H9 (cell line): Measurements from ENCODE around the gene FAM163B. TPM values are rescaled to one million over a fixed set of nuclear protein-coding genes. Genes with fewer than 3 reads are reported as not detected.
"Not testable (repeated sequence)": the region's sequence is repeated elsewhere in the genome, so short reads cannot be mapped to it uniquely, and the experiment has no call there.

Experiments
- DNase-seq: peaks from one replicate; pipeline ENCODE4 v3.0.0-alpha.2; 2017
- H2AFZ ChIP-seq: one replicate; pipeline ENCODE4 v1.6.1; 2013; ENCODE audit warnings: mild to moderate bottlenecking, low read length, control low read depth, moderate library complexity
- H2AK5ac ChIP-seq: 2 replicates; pipeline ENCODE4 v1.6.1; 2013; ENCODE audit warnings: low read length, control low read depth, mixed read lengths; ENCODE audit not compliant: insufficient read length
- H2BK120ac ChIP-seq: one replicate; pipeline ENCODE4 v1.6.1; 2013; ENCODE audit warnings: low read depth, mild to moderate bottlenecking, low read length, control low read depth, inconsistent platforms; ENCODE audit not compliant: poor library complexity, severe bottlenecking
- H2BK12ac ChIP-seq: 2 replicates; pipeline ENCODE4 v1.6.1; 2013; ENCODE audit warnings: low read length, control low read depth, mixed read lengths, low read depth; ENCODE audit not compliant: insufficient read length
- H2BK15ac ChIP-seq: 2 replicates; pipeline ENCODE4 v1.6.1; 2013; ENCODE audit warnings: low read depth, low read length, control low read depth
- H2BK20ac ChIP-seq: one replicate; pipeline ENCODE4 v1.6.1; 2013; ENCODE audit warnings: low read depth, mild to moderate bottlenecking, low read length, control low read depth, inconsistent platforms; ENCODE audit not compliant: poor library complexity, severe bottlenecking
- H2BK5ac ChIP-seq: 2 replicates; pipeline ENCODE4 v1.6.1; 2013; ENCODE audit warnings: low read length, control low read depth, mixed read lengths; ENCODE audit not compliant: insufficient read length
- H3K14ac ChIP-seq: 2 replicates; pipeline ENCODE4 v1.6.1; 2013; ENCODE audit warnings: low read length, control low read depth; ENCODE audit not compliant: insufficient read depth
- H3K18ac ChIP-seq: 2 replicates; pipeline ENCODE4 v1.6.1; 2013; ENCODE audit warnings: low read depth, mild to moderate bottlenecking, mixed read lengths, low read length, control low read depth; ENCODE audit not compliant: insufficient read length
- H3K23ac ChIP-seq: 2 replicates; pipeline ENCODE4 v1.6.1; 2013; ENCODE audit warnings: low read length, control low read depth, mixed read lengths, low read depth; ENCODE audit not compliant: insufficient read length
- H3K23me2 ChIP-seq: 2 replicates; pipeline ENCODE4 v1.6.1; 2013; ENCODE audit warnings: low read depth, mild to moderate bottlenecking, mixed read lengths, low read length, control low read depth; ENCODE audit not compliant: insufficient read length, poor library complexity, severe bottlenecking
- H3K27ac ChIP-seq: 2 replicates; pipeline ENCODE4 v1.5.1; 2013; ENCODE audit warnings: low read length, control low read depth, mixed read lengths, low read depth; ENCODE audit not compliant: insufficient read length
- H3K27me3 ChIP-seq: 2 replicates; pipeline ENCODE4 v1.6.1; 2013; ENCODE audit warnings: low read length, control low read depth, inconsistent platforms; ENCODE audit not compliant: insufficient read depth
- H3K4ac ChIP-seq: 2 replicates; pipeline ENCODE4 v1.6.1; 2013; ENCODE audit warnings: low read depth, mild to moderate bottlenecking, control low read depth, inconsistent platforms, low read length, moderate library complexity
- H3K4me1 ChIP-seq: 2 replicates; pipeline ENCODE4 v1.6.1; 2013; ENCODE audit warnings: low read length, control low read depth, inconsistent platforms; ENCODE audit not compliant: insufficient read depth
- H3K4me2 ChIP-seq: 2 replicates; pipeline ENCODE4 v1.6.1; 2013; ENCODE audit warnings: low read length, control low read depth, mixed read lengths; ENCODE audit not compliant: insufficient read length, insufficient read depth
- H3K56ac ChIP-seq: 2 replicates; pipeline ENCODE4 v1.6.1; 2013; ENCODE audit warnings: low read depth, mild to moderate bottlenecking, mixed read lengths, low read length, control low read depth; ENCODE audit not compliant: insufficient read length
- H3K79me1 ChIP-seq: 2 replicates; pipeline ENCODE4 v1.6.1; 2013; ENCODE audit warnings: low read depth, mild to moderate bottlenecking, moderate library complexity, low read length, control low read depth, inconsistent platforms; ENCODE audit not compliant: insufficient read depth, poor library complexity, severe bottlenecking
- H3K79me2 ChIP-seq: 2 replicates; pipeline ENCODE4 v1.6.1; 2013; ENCODE audit warnings: low read length, control low read depth, inconsistent platforms; ENCODE audit not compliant: insufficient read depth
- H3K9ac ChIP-seq: 2 replicates; pipeline ENCODE4 v1.6.1; 2013; ENCODE audit warnings: low read length, control low read depth, mixed read lengths; ENCODE audit not compliant: insufficient read length; ENCODE audit errors: extremely low read depth
- H3K9me3 ChIP-seq: one replicate; pipeline ENCODE4 v1.6.1; 2013; ENCODE audit warnings: low read depth, low read length, inconsistent platforms; ENCODE audit not compliant: control insufficient read depth
- H3T11ph ChIP-seq: one replicate; pipeline ENCODE4 v1.6.1; 2013; ENCODE audit warnings: mild to moderate bottlenecking, low read length, control low read depth, inconsistent platforms
- H4K20me1 ChIP-seq: one replicate; pipeline ENCODE4 v1.6.1; 2013; ENCODE audit not compliant: control insufficient read depth, insufficient read length, insufficient read depth
- H4K5ac ChIP-seq: 2 replicates; pipeline ENCODE4 v1.6.1; 2013; ENCODE audit warnings: low read depth, mild to moderate bottlenecking, mixed read lengths, low read length, control low read depth; ENCODE audit not compliant: insufficient read length
- H4K8ac ChIP-seq: replicated peaks from 2 replicates; pipeline ENCODE4 v1.6.1; 2013; ENCODE audit warnings: low read length, control low read depth, mixed read lengths, low read depth; ENCODE audit not compliant: insufficient read length
- H4K91ac ChIP-seq: 2 replicates; pipeline ENCODE4 v1.6.1; 2013; ENCODE audit warnings: low read depth, mild to moderate bottlenecking, moderate library complexity, mixed read lengths, low read length, control low read depth; ENCODE audit not compliant: insufficient read length
- H3K27ac Mint-ChIP-seq, 3 experiments: 2 replicates in 2 of 3; 3 replicates in 1 of 3; pipeline ENCODE4 v1.8.0; 2020 to 2021; ENCODE audit warnings: mixed read lengths in 3 of 3, mild to moderate bottlenecking in 1 of 3, moderate library complexity in 1 of 3
- H3K27me3 Mint-ChIP-seq: 2 replicates; pipeline ENCODE4 v1.8.0; 2021; ENCODE audit warnings: low read depth, mild to moderate bottlenecking, moderate library complexity, mixed read lengths
- H3K36me3 Mint-ChIP-seq, 3 experiments: 2 replicates in 2 of 3; 3 replicates in 1 of 3; pipeline ENCODE4 v1.8.0; 2020 to 2021; ENCODE audit warnings: low read depth in 3 of 3, mixed read lengths in 3 of 3; ENCODE audit not compliant: insufficient read depth in 1 of 3
- H3K4me1 Mint-ChIP-seq, 2 experiments: 2 replicates each; pipeline ENCODE4 v1.8.0; 2020; ENCODE audit warnings: mixed read lengths in 2 of 2
- H3K4me3 Mint-ChIP-seq, 2 experiments: 2 replicates in 1 of 2; 3 replicates in 1 of 2; pipeline ENCODE4 v1.8.0; 2020 to 2021; ENCODE audit warnings: mild to moderate bottlenecking in 2 of 2, mixed read lengths in 2 of 2, moderate library complexity in 1 of 2
- H3K9me3 Mint-ChIP-seq, 2 experiments: 2 replicates in 1 of 2; 3 replicates in 1 of 2; pipeline ENCODE4 v1.8.0; 2020; ENCODE audit warnings: mild to moderate bottlenecking in 2 of 2, mixed read lengths in 2 of 2, moderate library complexity in 1 of 2
- CTCF ChIP-seq: fragments of 200-600 bp; sonication (generic); conservative IDR thresholded peaks from 3 replicates; pipeline ENCODE4 v1.8.0; 2021; ENCODE audit warnings: antibody characterized with exemption, mild to moderate bottlenecking
- WGBS: extraction: QIAGEN DNeasy Blood & Tissue Kit; methylation state at CpG from one replicate; pipeline ENCODE4 v1.1.7; 2013; ENCODE audit warnings: missing lambda C conversion rate, low lambda C conversion rate, mixed read lengths; ENCODE audit not compliant: insufficient read length; ENCODE audit errors: extremely low coverage; 5-methylcytosine and 5-hydroxymethylcytosine counted together
- total RNA-seq: library from RNA; stranded (reverse); gene quantifications from 2 replicates; pipeline ENCODE4 v1.2.1, GENCODE V29; 2021

Gene FAM163B
- total RNA-seq, 1 experiment from 2014 or later = 0.39 TPM

GRCh38 chr9:133564451-133565116 lies 44.6 kb downstream of the FAM163B start:
- Mint-ChIP-seq H3K27me3 (peaks cover 13% of the 10 kb centered on the region), H3K9me3 (no peaks in the 10 kb centered on the region), H3K4me3 (no peak overlapping the region), H3K36me3 (peaks cover 0 to 3% (median 0%) of the 10 kb centered on the region in 3 experiments; a peak in 2 of 7 replicates), H3K27ac (0 out of 7 replicates have a peak overlapping the region, but pooled peaks of 1 of the 3 experiments have one; percentile 48), H3K4me1 (peaks cover 11 to 21% of the 10 kb centered on the region in 2 experiments)
- Histone ChIP-seq H3K79me1 (no peaks in the 10 kb centered on the region), H3K27me3 (no peaks in the 10 kb centered on the region), H2BK5ac (no peak overlapping the region), H3K56ac (no peak overlapping the region), H3K23me2 (no peaks in the 10 kb centered on the region), H2BK20ac (no peak overlapping the region), H2BK12ac (no peak overlapping the region), H2BK120ac (no peak overlapping the region), H4K20me1 (no peaks in the 10 kb centered on the region), H4K8ac (no peak overlapping the region), H2AK5ac (no peak overlapping the region), H3K14ac (no peak overlapping the region), H3K4me1 (no peaks in the 10 kb centered on the region; the same call in 1 of the 2 replicates), H3K79me2 (no peaks in the 10 kb centered on the region), H3K4ac (no peak overlapping the region), H3K23ac (no peak overlapping the region), H4K5ac (no peak overlapping the region), H3T11ph (no peak overlapping the region), H3K27ac (no peak overlapping the region), H4K91ac (no peak overlapping the region), H3K9me3 (no peaks in the 10 kb centered on the region), H2AFZ (no peak overlapping the region), H2BK15ac (no peak overlapping the region), H3K9ac (no peak overlapping the region), H3K18ac (no peak overlapping the region), H3K4me2 (no peak overlapping the region)
- no peak for TF ChIP-seq CTCF
- no CpG with 5 or more reads among the region's 11 CpGs for WGBS
- no peak for DNase-seq

- H2BK20ac ChIP-seq, H3K9me3 ChIP-seq, H3K18ac ChIP-seq, H2AFZ ChIP-seq, H2BK12ac ChIP-seq, H2AK5ac ChIP-seq, H2BK5ac ChIP-seq, H3K27ac ChIP-seq, H3K4me3 Mint-ChIP-seq, H3K27me3 ChIP-seq, H3K9ac ChIP-seq, H3K9me3 Mint-ChIP-seq, H2BK15ac ChIP-seq, H3T11ph ChIP-seq, H4K91ac ChIP-seq, DNase-seq, H3K56ac ChIP-seq, H4K5ac ChIP-seq, H3K4ac ChIP-seq, H3K36me3 Mint-ChIP-seq, H3K4me2 ChIP-seq, H4K20me1 ChIP-seq, H3K79me1 ChIP-seq, H3K27ac Mint-ChIP-seq, H3K23ac ChIP-seq, H2BK120ac ChIP-seq, H3K14ac ChIP-seq, H4K8ac ChIP-seq, H3K23me2 ChIP-seq, H3K4me1 ChIP-seq, H3K79me2 ChIP-seq: not testable (repeated sequence)
- Mint-ChIP-seq H3K27me3 (peaks cover 13% of the 10 kb centered on the region), H3K4me1 (peaks cover 14 to 26% of the 10 kb centered on the region in 2 experiments)
Observed at GRCh38 chr9:133563814-133564213, 45.4 kb downstream of the FAM163B start.
